Measurements from ENCODE around the gene NUP93. TPM values are rescaled to one million over a fixed set of nuclear protein-coding genes. Genes with fewer than 3 reads are reported as not detected.

The NUP93 gene
- 52.7 TPM for total RNA-seq
- long read RNA-seq, transcript NUP93-201 (22 exons, 2,741 nt) = major isoform, 82 of 106 reads
- long read RNA-seq, partial matches to known transcripts = 12 of 106 reads
- long read RNA-seq, other reads (novel, unspliced or antisense) = 12 of 106 reads

DNA sequence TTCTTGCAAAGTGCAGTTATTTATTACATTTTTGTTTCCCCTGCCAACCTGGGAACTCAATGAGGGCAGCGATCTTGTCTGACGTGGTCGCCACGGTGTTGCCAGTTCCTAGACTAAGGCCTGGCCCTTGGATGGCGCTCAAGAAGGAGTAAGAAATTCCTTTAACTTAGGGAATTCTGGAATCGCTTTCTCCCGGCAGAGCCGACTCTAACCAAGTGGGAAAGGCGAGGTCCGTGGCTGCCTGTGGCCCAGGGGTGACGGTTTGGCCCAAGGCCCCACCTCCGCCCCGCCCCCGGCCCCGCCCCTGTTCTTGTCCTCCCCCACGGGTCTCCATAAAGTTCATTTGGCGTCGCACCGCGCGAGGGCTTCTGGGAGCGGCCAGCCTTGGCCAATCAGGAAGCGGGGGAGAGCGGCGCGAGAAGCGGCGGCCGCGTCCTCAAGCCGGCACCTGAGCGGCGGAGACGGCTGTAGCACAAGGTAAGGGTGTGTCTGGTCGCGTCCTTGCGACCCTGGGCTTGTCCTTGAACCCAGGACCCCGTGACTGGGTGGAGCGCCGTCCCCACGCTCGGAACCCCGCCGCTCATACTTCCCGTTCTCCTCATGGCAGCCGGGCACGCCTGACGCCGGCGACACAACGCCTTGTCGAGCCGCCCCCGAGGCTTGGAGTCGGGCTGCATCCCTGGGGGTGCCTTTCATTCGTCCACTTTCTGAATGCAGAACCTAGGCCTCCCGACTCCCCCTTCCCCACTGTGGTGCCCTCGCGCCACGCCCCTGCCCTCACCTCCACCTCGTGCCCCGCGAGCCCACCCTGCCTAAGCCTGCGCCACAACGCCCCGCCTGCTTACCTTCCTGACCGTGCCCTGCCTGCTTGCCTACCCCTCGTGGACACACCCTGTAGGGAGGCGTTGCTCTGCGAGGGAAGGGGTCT, at the start of gene NUP93:
Gene NUP93, plus strand, starts transcription at position 395 of the 928 bp plus-strand sequence. CDS start 18,119 bp downstream, outside the sequence.
- DNase-seq (ENCODE audit: low spot score) = peak; percentile 97

DNA sequence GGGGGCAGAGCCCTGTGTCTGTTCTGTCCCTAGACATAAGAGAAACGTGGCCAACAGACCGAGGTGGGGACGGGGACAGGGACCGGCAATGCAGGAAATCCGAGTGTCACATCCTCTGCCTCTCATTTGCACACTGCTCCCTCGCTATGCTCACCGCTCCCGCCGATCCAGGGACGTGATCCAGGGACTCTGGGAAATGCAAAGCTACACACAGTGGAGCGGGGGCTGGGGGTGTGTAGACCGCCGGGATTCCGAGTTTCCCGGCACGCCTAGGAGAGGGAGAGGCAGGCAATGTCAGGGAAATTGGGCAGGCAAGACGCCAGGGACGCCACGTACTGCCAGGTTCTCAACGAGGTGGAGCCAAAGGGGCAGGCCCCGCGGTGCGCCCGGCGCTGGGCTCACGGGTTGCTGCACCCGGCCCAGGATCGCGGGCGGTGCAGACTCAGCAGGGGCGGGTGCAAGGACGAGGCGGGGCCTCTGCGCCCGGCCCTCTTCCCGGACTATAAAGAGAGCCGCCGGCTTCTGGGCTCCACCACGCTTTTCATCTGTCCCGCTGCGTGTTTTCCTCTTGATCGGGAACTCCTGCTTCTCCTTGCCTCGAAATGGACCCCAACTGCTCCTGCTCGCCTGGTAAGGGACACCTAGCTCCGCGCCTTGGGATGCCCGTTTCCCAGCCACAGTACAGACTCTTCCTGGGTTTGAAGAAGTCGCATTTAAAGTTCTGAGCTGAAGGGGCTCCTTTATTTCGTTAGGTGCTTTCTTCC, 47.8 kb upstream of the NUP93 start, which contains the start of gene MT1X:
Gene MT1X, plus strand, starts transcription at position 532 of the 764 bp plus-strand sequence. Its CDS starts 71 bp downstream, at position 603.
- peak; percentile 99 for DNase-seq (ENCODE audit: low spot score)

DNA sequence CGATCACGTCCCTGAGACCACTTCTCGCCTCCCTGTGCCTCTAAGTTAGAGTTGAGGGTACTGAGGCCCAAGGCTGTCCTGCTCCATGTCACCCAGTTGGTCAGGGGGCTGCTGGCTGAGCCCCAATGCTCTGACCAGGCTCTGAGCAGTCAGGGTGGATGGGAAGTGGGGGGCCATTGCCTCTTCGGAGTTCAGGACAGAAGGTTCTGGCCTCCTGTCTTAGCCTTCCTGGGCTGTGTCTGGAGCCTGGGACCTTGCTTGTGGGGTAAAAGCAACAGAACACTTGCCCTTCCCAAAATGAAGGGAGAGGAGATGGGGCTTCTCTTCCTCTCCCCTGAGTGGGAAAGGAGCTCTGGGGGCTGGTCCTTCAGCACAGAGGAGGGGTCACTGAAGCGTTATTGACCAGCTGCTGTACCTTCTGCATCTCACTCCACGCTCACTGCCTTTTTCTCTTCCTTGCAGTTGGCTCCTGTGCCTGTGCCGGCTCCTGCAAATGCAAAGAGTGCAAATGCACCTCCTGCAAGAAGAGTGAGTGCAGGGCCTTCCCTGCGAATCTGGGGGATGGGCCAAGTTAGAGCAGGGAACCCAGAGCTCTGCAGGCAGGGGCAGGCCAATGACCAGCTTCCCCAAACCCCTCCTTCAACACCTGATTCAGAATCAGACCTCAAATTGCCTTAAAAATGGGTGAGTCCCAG, 47.1 kb upstream of the NUP93 start:
- DNase-seq (ENCODE audit: low spot score) = no peak

DNA sequence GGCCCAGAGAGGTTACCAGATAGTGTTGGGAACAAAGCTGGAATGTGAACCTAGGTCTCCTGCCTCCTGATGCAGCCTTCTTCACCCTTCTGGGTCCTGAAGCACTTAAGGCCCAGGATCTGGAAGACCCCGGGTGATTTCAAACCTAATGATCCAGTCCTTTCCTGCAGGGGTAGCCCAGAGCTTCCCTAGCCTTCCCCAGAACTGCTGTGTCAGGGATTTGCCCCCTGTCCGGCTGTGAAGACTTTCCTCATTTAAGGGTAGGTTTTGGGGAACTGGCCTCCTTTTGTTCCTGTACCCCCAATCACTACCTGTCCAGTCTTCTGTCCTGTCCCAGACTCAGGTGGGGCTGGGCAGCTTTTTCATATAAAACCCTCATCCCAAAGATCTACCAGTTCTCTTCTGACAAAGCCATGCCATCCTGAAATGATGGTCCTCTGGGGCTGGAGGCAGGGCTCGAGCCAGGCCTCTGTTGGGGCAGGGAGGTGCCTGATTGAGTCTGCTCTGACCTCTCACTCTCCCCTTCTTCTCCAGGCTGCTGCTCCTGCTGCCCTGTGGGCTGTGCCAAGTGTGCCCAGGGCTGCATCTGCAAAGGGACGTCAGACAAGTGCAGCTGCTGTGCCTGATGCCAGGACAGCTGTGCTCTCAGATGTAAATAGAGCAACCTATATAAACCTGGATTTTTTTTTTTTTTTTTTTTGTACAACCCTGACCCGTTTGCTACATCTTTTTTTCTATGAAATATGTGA, 46.3 kb upstream of the NUP93 start:
- DNase-seq (ENCODE audit: low spot score) = no peak

DNA sequence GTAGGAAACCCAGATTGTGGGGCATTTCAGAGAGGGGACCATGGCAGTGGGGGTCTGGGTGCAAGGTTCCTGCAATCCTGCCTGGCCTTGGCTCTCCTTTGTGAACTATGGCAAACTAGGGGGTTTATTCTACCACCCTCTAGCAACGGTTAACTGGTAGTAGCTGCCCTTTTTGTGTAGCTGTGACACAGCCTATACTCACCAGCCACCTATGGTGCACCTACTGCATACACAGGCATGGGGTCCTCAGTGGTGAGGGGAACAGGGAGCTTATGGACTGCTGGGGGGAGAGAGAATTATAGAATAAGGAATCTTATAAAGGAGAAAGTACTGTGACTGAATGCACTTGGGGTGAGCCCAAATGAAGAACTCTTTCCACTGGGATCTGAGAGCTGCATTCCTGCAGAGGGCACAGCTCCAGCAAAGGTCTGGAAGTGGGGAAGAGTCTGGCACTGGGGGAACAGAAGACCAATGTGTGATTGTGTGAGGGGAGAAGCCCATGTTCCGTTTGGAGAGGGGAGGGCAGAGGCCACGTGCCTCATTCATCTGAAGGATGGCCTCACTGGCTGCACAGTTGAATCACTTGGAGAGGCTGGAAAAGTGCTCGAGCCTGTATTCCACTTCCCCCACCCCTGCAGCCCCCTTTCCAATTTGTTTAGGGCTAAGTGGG, 45.5 kb upstream of the NUP93 start:
- DNase-seq (ENCODE audit: low spot score) = no peak

DNA sequence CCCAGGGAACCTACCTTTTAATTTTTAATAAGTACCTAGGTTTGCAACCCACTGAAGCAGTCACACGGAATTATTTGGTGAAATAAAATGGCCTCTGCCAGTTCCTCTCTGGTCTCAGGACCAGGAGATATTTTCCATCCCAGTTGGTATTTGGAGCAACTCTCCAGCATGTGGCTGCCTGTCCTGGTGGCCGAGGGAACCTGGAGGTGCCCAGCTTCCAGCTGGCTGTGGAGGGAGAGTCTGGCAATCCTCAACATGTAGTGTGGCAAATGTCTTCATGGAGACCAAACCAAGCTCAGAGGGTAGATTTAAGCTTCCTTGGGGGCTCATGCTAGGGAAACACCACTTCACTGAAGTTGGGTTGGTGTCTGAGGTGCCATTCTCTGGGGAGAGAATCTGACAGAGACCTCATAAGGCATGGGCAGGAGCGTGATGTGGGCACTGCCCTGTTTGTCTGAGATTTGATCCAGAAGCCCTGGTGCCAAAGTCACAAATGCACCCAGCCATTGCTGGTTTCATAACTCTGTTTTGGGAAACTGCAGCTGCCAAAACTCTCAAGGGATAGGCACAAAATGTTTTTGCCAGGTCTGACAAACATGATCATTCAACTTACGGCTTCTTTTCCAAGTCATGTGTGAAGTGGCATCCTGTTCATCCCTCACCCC, 44.9 kb upstream of the NUP93 start:
- no peak for DNase-seq (ENCODE audit: low spot score)

DNA sequence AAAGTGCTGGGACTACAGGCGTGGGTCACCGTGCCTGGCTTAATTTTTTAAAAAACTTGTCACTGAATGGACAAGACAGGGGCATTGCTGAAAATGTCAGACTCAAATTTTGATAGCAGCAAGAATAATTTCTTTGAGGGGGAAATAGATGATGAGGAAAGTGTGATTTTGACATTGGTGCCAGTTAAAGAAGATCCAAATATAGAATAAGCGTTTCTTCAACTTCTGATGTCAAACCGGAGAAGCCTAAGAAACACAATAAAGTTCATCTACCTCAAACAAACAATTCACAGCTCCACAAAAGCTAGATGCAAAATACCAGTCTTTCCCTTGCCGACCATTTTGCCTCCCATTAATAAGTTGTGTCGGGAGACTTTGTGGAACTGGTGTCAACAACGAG, 43.2 kb upstream of the NUP93 start:
- no peak for DNase-seq (ENCODE audit: low spot score)

DNA sequence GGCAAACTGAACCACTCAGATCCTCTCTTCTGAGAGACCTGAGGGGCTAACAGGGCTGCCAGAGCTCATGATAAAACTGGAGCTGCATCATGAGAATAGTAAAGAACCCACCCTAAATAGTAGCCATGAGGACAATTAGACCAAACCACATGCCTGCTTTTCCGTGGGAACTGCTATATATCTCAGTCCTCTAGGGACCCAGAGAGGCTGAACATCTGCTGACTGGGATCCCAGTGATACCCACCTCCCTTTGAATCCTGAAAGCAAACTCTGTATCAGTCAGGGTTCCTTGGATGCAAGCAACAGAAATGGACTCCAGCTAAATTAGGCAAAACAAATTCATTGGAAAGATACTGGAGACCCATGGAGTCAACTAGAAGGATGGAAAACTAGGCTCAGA, 41.2 kb upstream of the NUP93 start:
- DNase-seq (ENCODE audit: low spot score) = no peak

DNA sequence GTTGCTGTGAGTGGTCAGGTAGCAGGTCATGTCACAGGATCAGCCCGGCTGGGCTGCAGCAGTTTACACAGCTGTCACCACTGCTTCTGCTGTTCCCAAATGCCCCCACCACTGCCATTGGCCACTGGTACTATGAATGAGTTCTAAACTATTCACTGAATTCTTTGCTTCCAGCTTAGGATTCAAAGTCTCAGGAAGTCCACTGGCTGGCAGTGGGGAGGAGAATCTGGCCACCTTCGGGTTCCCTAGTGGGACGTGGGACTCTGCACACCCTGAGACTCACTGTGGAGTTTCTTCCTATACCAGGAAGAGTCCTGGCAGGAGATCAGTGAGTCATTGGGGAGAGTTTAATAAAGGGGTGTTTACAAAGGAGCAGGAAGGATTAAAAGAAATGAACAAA, 40.8 kb upstream of the NUP93 start:
- no peak for DNase-seq (ENCODE audit: low spot score)

DNA sequence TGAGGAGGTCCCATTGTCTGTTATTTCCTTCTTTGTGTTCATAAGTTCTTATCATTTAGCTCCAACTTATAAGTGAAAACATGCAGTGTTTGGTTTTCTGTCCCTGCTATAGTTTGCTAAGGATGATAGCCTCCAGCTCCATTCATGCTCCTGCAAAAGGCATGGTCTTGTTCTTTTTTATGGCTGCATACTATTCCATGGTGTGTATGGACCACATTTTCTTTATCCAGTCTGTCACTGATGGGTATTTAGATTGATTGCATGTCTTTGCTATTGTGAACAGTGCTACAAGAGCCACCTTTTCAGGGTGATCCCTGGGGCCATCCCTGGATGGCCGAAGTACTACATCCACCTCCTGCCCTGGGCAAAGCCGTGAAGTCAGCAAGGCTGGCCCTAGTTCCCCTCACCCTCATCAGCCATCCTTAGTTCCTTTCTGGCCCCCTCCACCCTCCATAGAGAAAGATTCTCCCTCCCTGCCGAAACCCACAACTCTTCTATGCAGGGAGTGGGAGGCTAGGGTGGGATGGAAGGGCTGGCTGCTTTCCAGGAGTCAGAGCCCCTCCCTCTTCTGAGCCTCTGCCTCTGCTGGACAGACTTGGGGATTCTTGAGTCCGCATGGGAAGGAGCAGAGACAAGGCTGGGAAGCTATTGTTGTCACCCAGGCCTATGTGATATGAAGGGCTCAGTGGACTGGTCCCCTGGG, 39.4 kb upstream of the NUP93 start:
- DNase-seq (ENCODE audit: low spot score) = no peak

DNA sequence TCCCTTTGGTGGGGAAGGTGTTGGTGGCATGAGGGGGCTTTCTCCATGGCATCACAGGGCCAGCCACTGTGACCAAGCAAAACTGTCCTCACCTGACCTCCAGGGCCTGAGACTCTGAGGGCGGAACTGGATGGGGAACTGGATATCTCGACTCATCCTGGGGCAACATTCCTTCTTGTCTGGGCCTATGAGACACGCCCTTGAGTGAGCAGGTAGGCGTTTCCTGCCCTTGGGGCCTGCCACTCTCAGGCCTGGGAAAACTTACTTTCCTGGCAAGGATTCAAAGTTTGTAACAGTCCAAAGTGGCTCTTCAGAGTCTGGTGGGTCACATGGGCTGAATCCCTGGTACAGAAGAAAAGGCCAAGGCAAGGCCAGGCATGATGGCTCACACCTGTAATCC, 38.0 kb upstream of the NUP93 start:
- no peak for DNase-seq (ENCODE audit: low spot score)

DNA sequence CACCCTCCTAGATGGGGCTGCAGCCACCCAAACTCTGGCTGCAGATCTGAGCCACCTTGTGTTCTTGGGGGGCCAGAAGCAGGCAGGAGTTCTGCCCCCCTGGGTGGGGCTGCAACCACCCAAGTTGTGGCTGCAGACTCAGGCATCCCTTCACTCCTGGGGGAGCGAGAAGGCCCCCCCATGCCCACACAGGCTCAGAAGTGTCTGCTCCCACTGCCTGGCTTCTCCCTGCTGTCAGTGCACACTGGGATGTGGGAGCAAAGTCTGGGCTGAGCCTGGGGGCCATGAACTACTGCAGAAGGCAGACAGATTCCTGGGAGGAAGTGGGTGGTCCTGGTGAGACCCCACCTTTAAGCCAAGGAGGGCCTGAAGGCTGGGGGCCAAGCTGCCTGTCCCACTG, 34.7 kb upstream of the NUP93 start:
- peak; percentile 67 for DNase-seq (ENCODE audit: low spot score)

DNA sequence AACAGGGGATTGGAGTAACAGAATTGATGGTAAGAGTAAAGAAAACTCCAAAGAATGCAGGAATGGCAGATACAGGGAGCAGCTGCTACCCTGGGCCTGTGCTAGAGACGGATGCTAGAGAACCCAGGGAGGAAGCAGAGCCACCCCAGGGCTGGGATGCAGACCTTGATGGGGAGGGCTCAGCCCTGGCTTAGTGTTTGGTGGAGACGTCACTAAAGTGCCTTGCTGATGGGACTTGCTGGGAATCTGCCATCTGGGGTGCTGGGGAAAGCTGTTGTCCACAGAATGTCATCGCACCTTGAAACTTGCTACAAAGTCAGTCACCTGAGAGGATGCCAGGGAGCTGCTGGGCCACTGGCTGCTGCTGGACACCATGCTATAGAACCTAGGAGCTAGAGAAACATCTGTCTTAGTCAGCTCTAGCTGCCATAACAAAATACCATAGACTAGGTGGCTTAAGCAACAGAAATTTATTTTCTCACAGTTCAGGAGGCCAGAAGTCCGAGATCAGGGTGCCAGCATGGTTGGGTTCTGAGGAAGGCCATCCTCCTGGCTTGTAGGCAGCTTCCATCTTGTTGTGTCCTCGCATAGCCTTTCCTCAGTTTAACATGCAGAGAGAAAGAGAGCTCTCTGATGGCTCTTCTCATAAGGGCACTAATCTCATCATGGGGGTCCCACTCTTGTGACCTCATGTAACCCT, 32.3 kb upstream of the NUP93 start:
- peak; percentile 55 for DNase-seq (ENCODE audit: low spot score)

DNA sequence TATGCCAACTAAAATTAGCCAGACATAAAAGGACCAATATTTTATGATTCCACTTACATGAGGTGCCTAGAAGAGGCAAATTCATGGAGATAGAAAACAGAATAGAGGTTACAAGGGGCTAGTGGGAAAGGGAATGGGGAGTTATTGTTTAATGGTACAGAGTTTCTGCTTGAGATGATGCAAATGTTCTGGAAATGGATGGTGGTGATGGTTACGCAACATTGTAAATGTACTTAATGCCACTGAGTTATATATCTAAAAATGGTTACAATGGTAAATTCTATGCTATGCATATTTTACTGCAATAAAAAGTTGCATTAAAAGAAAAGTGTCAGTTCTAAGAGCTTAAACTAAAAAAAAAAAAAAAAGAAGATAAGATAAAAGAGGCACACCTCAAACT, 29.7 kb upstream of the NUP93 start:
- DNase-seq (ENCODE audit: low spot score) = no peak

DNA sequence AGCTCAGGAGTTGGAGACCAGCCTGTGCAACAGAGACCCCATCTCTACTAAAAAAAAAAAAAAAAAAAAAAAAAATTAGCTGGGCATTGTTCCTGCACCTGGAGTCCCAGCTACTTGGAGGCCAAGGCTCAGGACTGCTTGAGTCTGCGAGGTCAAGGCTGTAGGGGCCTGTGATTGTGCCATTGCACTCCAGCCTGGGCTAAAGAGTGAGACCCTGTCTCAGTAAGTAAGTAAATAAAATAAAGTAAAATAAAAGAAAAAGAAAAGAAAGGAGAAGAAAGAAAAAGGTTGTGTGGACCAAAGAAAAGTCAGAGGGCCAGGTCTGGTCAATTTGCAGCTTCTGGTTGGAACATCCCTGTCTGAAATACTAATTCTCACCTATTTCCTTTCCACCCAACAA, 29.3 kb upstream of the NUP93 start:
- DNase-seq (ENCODE audit: low spot score) = no peak

DNA sequence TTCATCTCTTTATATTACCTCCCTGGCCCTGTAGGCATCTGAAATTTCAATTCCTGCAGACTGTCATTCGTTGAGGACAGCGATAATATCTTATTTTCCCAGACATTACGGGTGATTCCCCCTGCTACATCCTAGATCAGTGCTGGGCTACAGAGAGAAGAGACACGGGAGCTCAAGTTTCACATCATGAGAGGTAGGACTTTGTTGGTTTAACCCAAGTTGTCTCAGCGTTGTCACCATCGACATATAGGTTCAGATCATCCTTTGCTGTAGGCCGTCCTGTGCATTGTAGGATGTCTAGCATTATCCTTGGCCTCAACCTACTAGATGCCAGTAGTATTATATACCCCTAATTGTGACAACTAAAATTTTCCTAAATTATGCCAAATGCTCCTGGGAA, 28.4 kb upstream of the NUP93 start:
- DNase-seq (ENCODE audit: low spot score) = no peak

DNA sequence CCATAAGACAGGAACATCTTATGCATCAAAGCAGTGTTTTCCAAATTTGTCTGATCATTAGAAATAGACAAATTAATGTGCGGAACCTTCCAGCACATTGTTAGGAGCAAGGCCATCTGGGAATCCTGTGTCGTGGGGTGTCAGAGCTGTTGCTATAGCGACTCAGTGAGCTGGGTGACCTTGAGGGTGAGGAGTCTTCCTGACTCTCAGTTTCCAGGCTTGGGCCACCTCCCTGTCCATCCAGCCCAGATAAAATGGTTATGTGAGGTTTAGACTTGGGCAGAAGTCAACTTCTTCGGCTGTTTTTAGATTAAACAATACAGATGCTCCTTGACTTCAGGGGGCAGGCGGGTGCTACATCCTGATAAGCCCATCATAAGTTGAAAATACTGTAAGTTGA, 27.1 kb upstream of the NUP93 start:
- DNase-seq (ENCODE audit: low spot score) = no peak
